ENCODE measurements around the gene CALML4.

- TF ChIP-seq CTCF (IDR thresholded peaks at IDR 0.05; ENCODE audit: low read depth, low read length) (no peak), POLR2A (IDR thresholded peaks at IDR 0.05; ENCODE audit: extremely low read depth, insufficient read length) (no peak), MYC (IDR thresholded peaks at IDR 0.05; ENCODE audit: low read depth, low read length) (no peak), MAX (IDR thresholded peaks at IDR 0.05; ENCODE audit: low read depth, low read length) (no peak)
These were observed 8.5 kb downstream of the CALML4 start for GRCh38 chr15:68196445-68197169.
